Suppressor macrophage treated with lipopolysaccharide for 4 hours (primary cell): ENCODE results near the gene USP4.
"Not testable (repeated sequence)": the region's sequence is repeated elsewhere in the genome, so short reads cannot be mapped to it uniquely, and the experiment has no call there.

Experiments used
- DNase-seq: peaks from one replicate; pipeline ENCODE4 v3.0.0-alpha.2; 2020

The USP4 gene

DNA sequence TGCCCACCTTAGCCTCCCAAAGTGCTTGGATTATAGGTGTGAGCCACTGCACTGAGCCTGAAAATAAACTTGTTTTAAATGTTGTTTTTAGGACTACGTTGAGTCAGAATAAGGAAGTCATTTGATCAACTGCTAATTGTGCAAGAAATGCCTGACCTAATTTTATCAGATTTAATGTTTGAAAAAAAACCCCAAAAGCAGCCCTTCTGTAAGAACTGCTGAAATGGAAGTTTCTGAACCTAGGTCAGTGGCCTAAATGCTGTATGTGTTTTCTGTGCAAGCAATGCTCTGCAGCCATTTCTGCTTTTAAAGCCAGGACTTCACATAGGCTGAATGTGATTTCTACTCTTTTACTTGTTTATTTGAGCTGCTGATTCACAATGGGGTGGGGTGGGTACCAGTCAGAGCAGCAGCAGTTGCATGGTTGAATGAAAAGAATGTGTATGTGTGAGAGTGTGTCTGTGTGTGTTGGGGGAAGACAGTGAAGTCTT lies 11.7 kb upstream of the USP4 start:
- peak; percentile 88 for DNase-seq

DNA sequence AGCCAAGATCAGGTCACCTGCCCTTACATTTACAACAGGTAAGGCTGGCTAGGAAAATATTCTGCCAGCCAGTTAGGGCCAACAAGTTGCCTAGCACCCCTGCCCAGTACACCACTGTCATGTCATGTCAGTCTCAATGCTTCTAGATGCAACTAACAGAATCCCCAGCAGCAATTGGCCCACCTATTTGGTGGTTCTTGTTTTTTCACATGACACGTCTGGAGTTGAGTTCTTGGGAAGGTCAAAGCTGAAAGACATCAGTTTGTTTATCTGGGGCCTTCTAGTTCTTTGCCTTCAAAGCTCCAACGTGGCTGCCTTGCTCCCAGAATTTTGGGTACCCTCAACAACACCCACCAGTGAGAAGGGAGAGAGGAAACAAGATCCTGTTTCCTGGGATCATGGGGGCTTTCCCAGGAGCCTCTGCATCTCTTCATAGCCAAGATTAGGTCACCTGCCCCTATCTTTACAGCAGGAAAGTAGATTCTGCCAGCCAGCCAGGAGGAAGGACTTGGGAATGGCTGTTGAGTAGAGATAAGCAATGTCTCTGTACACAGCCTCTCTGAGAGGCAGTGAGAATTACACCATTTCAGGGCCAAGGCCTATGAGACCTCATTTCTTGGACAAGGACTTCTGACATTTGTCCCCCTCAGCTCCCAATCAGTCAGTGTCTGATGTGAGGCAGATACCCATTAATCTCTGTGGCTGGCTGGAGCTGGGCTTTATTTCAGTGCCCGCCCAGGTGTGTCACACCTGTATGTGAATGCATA lies 9.7 kb upstream of the USP4 start:
- no peak for DNase-seq

DNA sequence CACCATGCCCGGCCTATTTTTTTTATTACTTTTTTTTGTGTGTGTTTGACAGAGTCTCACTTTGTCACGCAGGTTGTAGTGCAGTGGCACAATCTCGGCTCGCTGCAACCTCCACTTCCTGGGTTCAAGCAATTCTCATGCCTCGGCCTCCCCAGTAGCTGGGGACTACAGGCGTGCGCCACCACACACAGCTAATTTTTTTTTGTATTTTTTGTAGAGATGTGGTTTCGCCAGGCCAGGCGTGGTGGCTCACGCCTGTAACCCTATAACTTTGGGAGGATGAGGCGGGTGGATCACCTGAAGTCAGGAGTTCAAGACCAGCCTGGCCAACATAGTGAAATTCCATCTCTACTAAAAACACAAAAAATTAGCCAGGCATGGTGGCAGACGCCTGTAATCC lies 8.5 kb upstream of the USP4 start:
- not testable (repeated sequence) for DNase-seq

DNA sequence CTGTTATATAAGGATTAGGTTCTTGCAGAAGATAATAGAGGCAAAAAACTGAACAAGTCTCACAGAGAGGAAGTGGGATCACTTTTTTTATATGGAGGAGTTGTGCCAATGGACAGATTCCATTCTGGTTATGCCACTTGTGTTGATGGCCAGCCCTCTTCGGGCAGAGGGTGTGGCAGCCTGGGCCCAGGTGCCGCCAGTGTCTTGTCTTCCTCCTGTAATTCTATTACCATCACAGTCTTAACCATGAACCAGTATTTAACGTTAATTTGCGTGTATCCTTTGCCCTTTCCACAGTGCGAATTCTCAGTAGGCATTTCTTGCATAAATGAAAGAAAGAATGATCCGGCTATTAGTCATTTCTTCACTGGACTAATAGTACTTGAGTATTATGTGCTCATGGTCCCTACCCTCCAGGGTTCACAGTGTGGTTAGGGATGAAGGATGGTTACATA lies 7.0 kb upstream of the USP4 start:
- DNase-seq: peak; percentile 81

DNA sequence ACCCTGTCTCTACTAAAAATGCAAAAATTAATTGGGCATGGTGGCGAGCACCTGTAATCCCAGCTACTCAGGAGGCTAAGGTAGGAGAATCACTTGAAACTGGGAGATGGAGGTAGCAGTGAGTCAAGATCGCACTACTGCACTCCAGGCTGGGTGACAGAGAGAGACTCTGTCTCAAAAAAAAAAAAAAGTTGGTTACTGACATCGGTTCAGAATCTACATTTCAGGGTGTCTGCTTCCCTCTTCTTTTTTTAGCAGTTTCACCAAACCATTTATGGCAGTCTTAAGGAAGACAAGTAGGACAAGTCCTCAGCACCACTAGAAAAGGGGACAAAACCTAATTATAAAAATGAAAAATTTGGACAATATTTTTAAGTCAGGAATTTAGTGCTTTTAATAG lies 3.3 kb upstream of the USP4 start:
- DNase-seq: peak; percentile 41

DNA sequence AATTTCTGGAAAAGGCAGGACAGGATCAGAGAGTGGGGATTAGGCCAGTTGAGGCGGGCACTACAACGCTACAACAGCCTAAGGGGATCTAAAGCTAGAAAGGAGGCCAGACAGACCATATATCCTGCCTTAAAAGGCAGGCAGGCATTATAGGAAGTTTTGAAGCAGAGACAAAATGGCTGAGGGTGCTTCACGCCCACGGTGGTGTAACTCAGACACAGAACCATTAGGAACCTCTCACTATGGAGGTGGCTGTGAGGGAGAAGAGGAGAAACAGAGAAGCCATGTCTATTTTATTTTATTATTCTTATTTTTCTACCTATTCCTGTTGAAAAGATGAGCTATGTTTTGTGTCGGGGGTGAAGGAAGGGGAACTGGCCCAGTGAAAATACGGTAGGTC lies 2.1 kb upstream of the USP4 start:
- DNase-seq: peak; percentile 36

DNA sequence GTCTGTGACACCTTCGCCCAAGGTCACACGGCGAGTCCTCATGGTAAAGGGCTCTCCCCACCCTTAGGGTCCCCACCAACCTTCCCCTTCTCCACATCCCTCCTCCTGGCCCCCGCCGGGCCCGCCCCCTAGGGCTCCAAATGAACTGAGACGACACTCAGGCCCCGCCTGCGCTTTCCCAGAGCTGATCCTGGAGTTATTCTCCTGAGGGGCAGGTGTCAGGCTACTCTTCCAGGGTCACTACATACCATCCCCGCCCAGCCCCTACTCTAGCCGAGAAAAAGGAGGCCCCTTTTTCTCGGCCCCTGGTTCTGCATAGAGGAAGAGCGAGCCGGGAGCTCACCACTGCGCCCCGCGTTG lies 292 bp downstream of the USP4 start:
- no peak for DNase-seq

DNA sequence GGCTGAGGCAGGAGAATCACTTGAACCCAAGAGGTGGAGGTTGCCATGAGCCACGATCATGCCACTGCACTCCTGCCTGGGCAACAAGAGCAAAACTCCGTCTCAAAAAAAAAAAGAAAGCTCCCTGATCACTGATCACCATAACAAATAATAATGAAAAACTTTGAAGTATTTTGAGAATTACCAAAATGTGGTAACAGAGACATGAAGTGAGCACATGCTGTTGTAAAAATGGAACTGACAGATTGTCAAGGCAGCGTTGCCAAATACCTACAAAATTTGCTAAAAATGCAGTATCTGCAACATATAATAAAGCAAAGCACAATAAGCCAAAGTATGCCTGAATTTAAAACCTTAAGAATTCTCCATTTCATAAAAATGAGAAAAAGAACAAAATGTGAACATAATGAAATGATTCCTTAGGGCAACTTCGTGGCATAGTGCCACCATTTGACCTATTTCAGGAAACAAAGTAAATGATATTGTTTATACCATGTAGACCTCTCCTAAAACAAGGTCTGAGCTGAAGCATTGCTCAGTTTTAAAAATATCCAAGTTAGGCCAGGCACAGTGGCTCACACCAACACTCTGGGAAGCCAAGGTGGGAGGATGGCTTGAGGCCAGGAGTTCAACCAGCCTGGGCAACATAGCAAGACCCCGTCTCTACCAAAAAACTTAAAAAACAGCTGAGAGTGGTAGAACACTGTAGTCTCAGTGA lies 5.8 kb downstream of the USP4 start:
- no peak for DNase-seq

DNA sequence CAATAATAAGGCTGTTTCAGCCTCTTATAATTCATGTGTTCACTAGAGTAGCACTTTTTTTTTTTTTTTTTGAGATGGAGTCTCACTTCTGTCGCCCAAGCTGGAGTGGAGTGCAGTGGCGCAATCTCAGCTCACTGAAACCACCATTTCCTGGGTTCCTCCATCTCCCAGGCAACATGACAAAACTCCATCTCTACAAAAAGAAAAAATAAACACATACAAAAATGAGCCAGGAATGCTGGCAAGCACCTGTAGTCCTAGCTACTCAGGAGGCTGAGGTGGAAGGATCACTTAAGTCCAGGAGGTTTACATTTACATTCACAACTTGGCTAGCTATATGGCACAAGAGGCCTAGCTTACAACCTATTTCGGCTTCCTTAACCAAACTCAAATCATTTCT lies 6.8 kb downstream of the USP4 start:
- DNase-seq: peak; percentile 73

DNA sequence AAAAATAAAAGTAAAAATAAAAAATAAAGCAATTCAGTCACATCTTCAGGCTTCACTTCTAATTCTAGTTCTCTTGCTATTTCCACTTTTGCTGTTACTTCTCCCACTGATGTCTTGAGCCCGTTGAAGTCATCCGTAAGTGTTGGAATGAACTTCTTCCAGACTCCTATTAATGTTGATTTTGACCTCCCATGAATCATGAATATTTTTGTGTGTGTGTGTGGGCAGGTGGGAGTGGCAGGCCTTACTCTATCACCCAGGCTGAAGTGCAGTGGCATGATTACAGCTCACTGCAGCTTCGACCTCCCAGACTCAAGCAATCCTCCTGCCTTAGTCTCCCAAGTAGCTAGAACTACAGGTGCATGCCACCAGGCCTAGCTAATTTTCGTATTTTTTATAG lies 10.7 kb downstream of the USP4 start:
- peak; percentile 53 for DNase-seq

DNA sequence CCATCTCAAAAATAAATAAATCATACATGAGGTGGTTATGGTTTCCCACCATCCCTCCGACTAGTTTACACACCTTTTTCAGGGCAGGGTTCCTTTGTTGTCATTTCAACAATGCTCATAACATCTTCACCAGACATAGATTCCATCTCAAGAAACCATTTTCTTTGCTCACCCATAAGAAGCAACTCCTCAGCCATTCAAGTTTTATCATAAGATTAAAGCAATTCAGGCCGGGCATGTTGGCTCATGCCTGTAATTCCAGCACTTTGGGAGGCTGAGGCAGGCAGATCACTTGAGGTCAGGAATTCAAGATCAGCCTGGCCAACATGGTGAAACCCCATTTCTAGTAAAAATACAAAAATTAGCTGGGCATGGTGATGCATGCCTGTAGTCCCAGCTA lies 11.5 kb downstream of the USP4 start:
- DNase-seq: not testable (repeated sequence)

DNA sequence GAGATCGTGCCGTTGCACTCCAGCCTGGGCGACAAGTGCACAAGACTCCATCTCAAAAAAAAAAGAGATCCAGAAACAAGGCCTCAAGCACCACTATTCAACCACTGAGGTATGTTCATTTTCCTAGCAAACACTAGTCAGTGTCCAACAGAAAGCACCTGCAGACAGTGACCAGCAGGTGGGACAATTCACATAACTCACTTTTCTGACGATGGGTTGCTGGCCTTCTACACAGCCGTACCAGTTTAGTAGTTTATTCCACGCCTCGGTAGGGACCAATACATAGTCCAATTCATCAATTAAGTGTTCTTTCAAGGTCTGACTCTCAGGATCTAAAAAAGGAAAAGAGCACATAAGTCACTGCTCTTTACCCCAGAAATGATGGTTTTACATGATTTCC lies 12.4 kb downstream of the USP4 start:
- no peak for DNase-seq

DNA sequence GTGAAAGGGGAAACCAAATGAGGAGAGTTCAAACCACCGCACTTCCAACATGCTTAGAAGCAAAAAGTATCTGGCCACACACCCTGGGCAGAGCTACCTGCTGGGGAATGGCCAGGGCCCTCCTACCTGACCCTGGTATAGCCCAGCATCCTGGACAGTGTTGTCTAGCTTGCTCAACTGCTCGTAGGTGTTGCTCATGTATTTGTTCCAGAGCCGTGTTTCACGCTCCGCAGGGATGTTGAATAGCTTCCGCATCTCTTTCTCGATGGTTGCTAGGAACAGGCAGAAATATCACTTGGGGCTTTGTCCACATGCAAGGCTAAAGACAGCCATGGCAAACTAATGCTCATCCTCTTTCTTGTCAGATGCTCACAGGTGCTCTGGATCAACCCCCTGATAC lies 15.1 kb downstream of the USP4 start:
- no peak for DNase-seq

DNA sequence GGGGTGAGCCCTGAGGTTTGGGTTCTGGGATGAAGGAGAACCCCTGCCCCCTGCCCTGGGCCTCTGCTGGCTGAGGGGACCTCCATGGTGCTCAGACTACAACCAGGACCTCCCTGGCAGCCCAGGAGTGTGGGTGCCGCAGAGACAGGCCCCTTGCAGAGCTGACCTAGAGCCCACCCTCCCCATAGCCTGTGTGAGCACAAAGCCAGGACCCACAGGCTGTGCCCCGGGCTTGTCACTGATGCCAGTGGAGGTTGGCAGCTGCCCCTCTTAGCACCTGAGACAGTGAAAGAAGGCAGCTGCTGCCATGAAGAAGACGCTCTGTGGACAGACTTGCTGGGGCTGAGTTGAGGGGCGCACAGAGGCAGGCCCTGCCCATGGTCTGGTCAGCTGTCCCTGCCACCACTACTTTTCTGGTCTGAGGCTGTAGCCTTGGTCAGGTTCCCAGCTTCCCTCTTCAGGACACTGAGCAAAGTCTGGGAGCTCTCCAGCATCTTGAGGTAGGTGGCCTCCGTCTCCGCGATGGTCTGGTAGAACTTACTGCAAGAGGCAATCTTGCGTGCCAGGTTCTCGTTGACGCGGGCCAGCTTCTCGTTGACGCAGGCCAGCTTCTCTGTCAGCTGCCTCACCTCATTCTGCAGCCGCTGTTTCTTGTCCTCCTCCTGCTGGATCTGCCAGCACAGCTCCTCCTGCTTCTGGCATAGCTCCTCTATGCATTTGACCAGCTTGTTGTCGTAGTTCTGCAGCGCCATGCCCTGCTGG lies 23.0 kb downstream of the USP4 start:
- no peak for DNase-seq

DNA sequence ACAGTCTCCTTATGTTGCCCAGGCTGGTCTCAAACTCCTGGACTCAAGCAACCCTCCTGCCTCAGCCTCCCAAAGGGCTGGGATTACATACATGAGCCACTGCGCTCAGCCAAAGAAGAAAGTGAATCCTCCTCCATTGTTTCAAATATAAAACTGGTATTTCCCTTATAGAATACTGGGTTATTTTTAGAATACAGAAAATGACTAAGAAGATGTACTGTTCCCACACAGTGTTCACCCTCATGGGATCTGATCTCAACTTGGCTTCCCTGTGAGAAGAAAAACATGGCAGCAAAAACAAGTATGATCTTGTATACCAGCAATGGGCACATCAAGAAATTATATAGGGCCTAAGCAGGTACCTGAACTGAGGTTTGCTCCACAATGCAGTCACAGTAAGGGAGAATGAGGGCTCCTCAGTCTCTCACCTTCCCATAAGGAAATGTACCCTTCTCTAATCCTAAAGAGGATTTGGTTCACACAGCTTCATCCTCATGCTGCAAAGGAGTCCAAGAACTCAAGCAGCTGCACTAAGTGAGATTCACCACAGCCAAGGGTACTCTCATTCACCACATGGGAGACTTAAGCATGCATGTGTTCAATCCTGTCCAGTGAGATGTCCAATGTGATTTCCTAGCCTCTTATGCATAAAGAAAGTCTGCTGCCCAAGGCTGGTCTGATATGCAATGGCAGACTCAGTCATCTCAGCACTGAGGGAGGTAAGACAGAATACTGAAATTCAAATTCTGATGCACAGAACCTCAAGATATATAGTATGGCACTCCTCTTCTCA lies 25.8 kb downstream of the USP4 start:
- peak; percentile 69 for DNase-seq

DNA sequence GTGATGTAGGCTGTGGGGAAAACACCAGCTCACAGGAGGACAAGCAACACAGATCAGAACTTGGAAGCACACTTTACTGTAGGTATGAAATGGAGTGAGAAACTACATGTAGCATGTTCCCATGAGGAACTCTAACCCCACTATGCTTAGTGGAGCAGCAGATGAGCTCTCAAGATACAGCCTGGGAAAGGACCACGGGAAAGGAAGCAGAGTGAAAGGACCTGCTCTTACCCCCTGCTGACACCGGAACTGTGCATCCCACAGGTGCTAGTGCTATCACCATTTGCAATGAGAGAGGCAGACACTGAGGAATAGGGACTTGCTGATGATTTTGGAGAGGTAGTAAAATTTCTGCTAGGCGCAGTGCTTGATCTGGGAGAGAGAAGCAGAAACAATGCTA lies 28.6 kb downstream of the USP4 start:
- DNase-seq: no peak

DNA sequence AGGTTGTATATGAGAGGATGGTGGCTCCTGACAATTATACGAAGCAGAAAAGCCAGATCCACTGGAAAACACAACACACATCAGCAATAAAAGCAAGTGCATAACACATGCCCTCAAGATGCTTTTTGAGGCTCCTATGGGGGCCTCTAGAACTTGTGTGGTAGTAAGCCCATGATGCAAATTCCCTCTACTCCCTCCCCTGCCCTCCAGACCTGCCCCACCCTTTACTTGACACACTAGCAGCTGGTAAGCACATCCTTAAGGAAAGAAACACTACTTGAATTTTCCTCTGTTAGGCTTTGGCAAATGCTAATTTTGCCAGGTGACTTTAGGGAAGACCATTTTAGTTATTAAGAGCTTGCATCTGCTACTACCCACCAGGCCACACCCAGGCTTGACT lies 29.2 kb downstream of the USP4 start:
- DNase-seq: no peak

DNA sequence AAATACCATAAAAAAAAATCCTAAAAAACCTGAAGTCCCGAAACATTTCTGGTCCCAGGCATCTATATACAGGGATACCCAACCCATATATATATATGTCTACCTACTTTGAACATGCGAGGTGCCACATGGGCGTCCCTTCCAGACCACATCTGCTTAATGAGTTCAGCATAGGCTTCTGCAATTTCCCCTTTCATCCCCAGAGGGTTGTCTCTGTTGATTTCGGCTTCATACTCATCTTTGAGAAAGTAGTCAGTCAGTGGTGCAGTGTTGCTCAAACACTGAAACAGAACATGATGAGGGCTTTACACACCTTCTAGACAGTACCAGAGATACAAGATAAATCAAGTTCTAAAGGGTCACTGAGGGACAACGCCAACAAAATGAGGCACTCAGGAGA lies 34.2 kb downstream of the USP4 start:
- DNase-seq: no peak

DNA sequence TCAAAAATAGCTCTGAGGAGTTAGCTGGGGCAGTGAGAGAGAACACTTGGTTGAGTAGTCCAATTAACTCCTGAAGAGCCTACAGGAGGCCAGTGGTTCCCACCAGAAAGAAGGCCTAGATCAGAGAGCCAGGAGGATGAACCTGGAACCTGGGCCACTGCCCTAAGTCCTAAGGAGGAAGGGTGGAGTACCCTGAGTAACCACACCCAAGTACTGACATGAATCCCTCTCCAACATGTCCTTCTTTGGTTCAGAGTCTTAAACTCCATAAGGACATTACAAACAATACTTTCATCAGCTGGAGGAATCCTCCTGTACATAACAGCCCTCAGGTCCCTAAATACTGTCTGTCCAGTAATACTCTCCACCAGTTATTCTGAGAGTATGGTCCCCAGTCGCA lies 37.2 kb downstream of the USP4 start:
- DNase-seq: no peak

DNA sequence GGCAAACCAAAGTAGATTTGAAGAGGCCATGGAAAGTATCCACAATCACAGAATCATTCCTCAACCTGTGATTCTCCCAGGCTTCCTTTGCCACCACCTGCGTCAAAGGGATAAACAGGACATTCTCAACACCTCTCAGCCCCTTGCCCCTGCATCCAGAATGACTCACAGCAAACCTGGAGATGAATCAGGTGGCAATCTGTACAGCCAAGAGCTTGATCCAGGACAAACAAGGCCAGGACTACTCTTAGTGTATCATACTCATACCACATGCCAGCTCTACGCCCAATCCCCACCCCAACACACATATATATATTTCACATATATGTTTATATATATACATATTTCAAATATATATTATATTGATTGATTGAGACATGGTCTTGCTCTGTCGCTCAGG lies 39.3 kb downstream of the USP4 start:
- no peak for DNase-seq

DNA sequence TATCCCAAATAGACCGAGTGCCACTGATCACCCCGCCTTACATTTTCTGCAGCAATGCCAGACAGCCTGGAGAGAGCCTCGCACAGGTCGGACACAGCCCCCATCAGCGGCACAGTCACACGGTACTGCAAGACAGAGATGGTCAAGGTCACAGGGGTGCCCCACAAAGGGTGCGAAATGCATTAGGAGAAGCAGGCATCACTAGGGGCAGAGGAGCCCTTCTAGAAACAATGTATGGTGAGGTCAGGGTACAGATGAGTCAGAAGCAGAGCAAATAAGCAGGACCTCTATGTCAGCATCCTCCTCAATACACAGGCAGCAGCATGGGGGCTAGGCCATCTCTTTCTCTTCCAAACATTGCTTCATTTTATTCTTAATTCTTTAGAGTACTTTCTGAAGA lies 41.3 kb downstream of the USP4 start:
- no peak for DNase-seq

DNA sequence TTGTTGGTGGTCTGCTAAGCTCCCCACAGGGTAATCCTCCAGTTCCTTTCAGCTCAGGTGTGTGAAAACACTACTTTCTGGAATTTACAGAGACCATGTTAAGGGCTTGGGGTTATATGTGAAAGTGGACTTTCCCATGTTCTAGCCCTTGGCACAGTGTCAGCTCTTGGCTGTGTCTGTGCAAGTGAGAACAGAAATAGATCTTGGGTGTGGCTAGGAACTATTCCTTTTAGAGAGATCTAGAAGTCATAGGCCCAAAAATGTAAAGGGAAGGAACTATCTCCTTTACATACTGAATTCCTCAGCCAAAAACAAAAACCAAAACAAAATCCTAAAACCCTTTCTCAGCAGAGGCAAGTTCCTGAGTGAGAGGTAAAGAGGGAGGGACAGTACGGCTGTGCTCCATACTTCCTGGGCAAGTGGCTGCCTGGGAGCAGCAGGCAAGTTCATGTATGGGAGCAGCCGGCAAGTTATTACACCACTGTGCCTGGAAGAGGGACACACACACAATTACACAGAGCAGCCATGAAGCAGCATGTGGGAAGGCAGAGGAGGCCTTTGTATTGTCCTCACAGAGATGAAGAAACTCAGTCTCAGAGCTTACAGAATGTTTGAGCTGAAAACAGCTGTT lies 43.0 kb downstream of the USP4 start:
- DNase-seq: peak; percentile 32
